Gastroesophageal sphincter (tissue), 3 donors: Measurements from ENCODE around the gene LHX3.

Source experiments
- CTCF ChIP-seq, 4 experiments: fragments of 200-600 bp in 2 of 4; fragments of 450-650 bp in 2 of 4; sonication (generic) in 1 of 4; IDR thresholded peaks; one replicate each; pipeline ENCODE4 v1.5.1; 2017 to 2019; ENCODE audit warnings: antibody characterized with exemption in 4 of 4, mild to moderate bottlenecking in 2 of 4, moderate library complexity in 2 of 4
- POLR2A ChIP-seq, 2 donors: fragments of 450-650 bp; IDR thresholded peaks; one replicate each; pipeline ENCODE4 v1.6.1; 2017; ENCODE audit warnings: antibody characterized with exemption in 2 of 2, mild to moderate bottlenecking in 2 of 2, moderate library complexity in 1 of 2

- TF ChIP-seq CTCF (IDR thresholded peaks at IDR 0.05) (no peak), POLR2A (IDR thresholded peaks at IDR 0.05) (no peak)
Observed at GRCh38 chr9:136147038-136147889, 57.7 kb downstream of the LHX3 start.
